Mucosa of descending colon (tissue), 3 donors: ENCODE data around the gene NR1H4. TPM values are rescaled to one million over a fixed set of nuclear protein-coding genes. Genes with fewer than 3 reads are reported as not detected.

Source experiments
- ATAC-seq: fragments of 200-7000 bp; cut with Tn5 transposase; one replicate; pipeline ENCODE4 v1.9.1; 2020; ENCODE audit warnings: mild to moderate bottlenecking, moderate library complexity
- DNase-seq, 3 donors: peaks; one replicate each; pipeline ENCODE4 v3.0.0-alpha.2; 2020
- H3K36me3 ChIP-seq: fragments of 200-600 bp; one replicate; pipeline ENCODE4 v1.8.0; 2021; ENCODE audit warnings: low read depth, mild to moderate bottlenecking
- H3K4me1 ChIP-seq: fragments of 200-600 bp; one replicate; pipeline ENCODE4 v1.8.0; 2021; ENCODE audit warnings: low read depth, mild to moderate bottlenecking
- H3K4me3 ChIP-seq: fragments of 200-600 bp; one replicate; pipeline ENCODE4 v1.8.0; 2021; ENCODE audit warnings: mild to moderate bottlenecking
- H3K9me3 ChIP-seq: fragments of 200-600 bp; one replicate; pipeline ENCODE4 v1.8.0; 2021; ENCODE audit warnings: mild to moderate bottlenecking
- CTCF ChIP-seq: fragments of 200-600 bp; IDR thresholded peaks from one replicate; pipeline ENCODE4 v1.8.0; 2022; ENCODE audit warnings: antibody characterized with exemption, mild to moderate bottlenecking
- intact Hi-C, 2 donors: fragments of 100-400 bp; cut with DNase I in 1 of 2; cut with micrococcal nuclease in 1 of 2; formaldehyde crosslinking; loops; one replicate each; pipeline versions ENCODE4 v1.11.0 to v1.11.1; 2022; cut with DNase I, micrococcal nuclease
- total RNA-seq, 3 donors: library from RNA; stranded (reverse); fragmentation: NEBNext Ultra II Directional in 2 of 3; extraction: Animal tissue kit (Norgen Biotek cat#: 25700) in 2 of 3; gene quantifications; one replicate each; pipeline versions ENCODE4 v1.2.1 to v1.2.4, GENCODE V29; 2021 to 2023
- donor health status: DM: no; HTN: no; CAD: no; lungs with moderate emphysema.
- donor health status: DM: no; HTN: no; CAD: no.
- donor health status: DM: no; HTN: yes; CAD: no.

The NR1H4 gene
- total RNA-seq, 3 donors from 2014 or later = 9.4 to 17.6 (median 13.8) TPM

DNA sequence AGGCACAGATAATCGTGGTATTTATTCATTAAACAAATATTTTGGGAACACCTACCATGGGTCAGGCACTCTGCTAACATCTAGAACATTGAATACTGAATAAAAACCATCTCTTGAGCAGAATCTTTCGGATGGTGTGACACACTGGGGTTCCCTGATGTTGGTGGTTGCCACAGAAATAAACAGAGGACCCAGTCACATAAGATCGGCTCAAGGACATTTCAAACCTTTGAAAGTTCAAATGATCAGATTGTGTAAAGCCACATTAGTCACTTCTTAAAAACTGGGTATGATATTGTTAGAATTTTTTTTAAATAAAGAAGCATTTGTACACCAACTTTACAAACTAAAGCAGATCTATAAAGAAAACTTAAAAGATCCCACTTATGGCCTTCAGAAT, 39.0 kb downstream of the NR1H4 start:
- ATAC-seq (no peak), DNase-seq (no peak)
- peaks cover 4% of the 10 kb centered on the region for H3K9me3 ChIP-seq

DNA sequence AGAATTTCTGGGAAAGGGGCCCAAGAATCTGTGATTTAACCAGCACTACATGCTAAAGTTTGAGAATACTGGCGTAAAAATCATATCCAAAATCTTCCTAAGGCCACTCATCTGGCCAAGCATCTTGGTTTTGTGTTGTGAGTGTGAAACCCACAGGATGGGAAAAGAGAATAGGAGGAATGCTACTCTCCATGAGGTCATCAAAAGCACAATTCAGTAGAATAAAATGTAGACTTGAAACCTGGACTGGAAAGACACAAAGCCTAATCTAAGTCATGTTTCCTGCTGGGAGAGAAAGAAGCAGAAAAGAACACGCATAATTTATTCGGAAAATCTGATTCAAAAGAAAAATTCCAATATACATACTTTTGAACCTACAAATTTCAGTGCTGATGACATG, 42.3 kb downstream of the NR1H4 start:
- intact Hi-C loops = no loop called here
- Histone ChIP-seq H3K9me3 (peaks cover 4% of the 10 kb centered on the region), H3K36me3 (no peaks in the 10 kb centered on the region), H3K4me1 (no peaks in the 10 kb centered on the region), H3K4me3 (no peak overlapping the region)
- no peak for DNase-seq
- no peak for ATAC-seq
- TF ChIP-seq CTCF = no peak

More for the DNA sequence above, 39.0 kb downstream of the NR1H4 start:
- no peak for TF ChIP-seq CTCF
- no peaks in the 10 kb centered on the region for H3K4me1 ChIP-seq
- intact Hi-C loops = no loop called here
- H3K36me3 ChIP-seq = no peaks in the 10 kb centered on the region
- no peak overlapping the region for H3K4me3 ChIP-seq

GRCh38 chr12:100518376-100518775, 44.7 kb downstream of the NR1H4 start:
- ATAC-seq = no peak
- no peak overlapping the region for H3K4me3 ChIP-seq
- no peaks in the 10 kb centered on the region for H3K36me3 ChIP-seq
- TF ChIP-seq CTCF = no peak
- no peaks in the 10 kb centered on the region for H3K4me1 ChIP-seq
- peaks cover 4% of the 10 kb centered on the region for H3K9me3 ChIP-seq
- no peak for DNase-seq
- intact Hi-C loops = no loop called here

- no peaks in the 10 kb centered on the region for H3K36me3 ChIP-seq
- H3K9me3 ChIP-seq = peaks cover 4% of the 10 kb centered on the region
- no peak for DNase-seq
- H3K4me3 ChIP-seq = no peak overlapping the region
- TF ChIP-seq CTCF = no peak
- intact Hi-C loops = no loop called here
- no peak for ATAC-seq
- no peaks in the 10 kb centered on the region for H3K4me1 ChIP-seq
These were observed 46.5 kb downstream of the NR1H4 start for GRCh38 chr12:100520048-100520769.

DNA sequence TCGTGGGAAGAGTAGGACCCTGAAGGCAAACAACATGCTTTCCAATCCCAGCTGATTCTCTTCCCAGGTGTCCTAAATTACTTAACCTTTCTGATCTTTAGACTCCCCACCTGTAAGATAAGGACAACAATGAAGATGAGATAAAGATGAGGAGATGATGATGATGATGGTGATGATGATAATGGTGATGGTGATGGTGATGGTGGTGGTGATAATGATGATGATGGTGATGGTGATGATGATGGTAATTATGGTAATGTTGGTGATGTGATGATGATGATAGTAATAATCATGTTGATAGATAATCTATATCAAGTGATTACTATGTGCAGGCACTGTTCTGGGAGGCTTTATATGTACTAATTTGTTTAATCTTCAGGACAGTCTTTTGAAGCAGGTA, 48.3 kb downstream of the NR1H4 start:
- Histone ChIP-seq H3K4me1 (no peaks in the 10 kb centered on the region), H3K36me3 (no peaks in the 10 kb centered on the region), H3K4me3 (no peak overlapping the region), H3K9me3 (peaks cover 3% of the 10 kb centered on the region)
- no peak for DNase-seq
- no peak for TF ChIP-seq CTCF
- no peak for ATAC-seq
- intact Hi-C loops = no loop called here
